ENCODE measurements around the gene NPAS3.
A peak's percentile ranks its signal among the peaks of the same experiment; 100 is the strongest.

NPAS3 gene

DNA sequence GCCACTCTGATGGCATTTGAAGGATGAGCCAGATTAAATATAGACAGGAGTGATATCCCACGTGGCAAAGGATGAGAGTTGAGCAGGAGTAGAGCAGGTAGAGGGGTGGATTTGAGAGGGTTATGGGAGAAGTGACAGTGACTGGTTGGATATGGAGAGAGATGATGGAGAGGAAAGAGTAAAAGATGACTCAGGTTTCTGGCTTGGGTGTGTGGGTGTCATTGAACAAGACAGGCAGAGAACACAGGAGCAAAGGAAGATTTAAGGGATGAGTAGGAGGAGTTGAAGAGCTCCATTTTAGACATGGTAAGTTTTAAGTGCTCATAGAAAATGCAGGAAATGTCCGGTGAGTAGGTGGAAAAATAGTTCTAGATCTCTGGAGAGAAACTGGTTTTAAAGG is 875.3 kb downstream of the NPAS3 start:
- DNase-seq, result no peak

DNA sequence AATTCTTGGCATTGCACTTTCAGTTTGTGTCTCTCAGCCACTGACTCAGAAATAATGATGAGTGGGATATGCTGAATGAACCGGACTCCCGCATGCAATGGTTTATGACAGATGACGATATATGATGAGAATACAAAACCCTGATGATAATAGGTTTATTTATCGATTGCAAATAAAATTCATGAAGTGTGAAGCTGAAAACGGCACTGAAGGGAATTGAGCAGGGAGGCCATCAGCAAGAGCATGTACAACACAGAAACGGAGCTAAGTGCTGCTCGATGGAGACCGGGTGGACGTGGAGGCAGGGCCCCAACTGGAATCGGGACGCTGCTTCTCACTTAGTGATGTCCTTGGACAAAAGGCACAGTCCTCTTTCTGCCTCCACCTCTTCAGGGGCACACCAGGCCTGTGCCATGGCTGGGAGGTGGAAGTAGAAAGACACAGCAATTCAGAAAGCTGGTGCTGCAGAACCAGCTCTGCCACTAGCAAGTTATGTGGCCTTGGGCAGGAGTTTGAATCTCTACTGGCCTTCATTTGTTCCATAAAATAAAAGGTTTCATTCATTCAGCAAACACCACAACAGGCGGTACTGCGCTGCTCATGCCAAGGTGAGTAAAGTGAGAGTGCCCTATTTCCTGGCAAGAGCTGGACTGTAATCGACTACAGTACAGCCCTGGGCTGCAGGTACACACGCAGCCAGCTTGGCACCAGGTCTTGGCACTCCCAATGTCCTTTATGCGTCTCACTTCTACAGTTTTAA is 895.2 kb downstream of the NPAS3 start:
- DNase-seq, result no peak

DNA sequence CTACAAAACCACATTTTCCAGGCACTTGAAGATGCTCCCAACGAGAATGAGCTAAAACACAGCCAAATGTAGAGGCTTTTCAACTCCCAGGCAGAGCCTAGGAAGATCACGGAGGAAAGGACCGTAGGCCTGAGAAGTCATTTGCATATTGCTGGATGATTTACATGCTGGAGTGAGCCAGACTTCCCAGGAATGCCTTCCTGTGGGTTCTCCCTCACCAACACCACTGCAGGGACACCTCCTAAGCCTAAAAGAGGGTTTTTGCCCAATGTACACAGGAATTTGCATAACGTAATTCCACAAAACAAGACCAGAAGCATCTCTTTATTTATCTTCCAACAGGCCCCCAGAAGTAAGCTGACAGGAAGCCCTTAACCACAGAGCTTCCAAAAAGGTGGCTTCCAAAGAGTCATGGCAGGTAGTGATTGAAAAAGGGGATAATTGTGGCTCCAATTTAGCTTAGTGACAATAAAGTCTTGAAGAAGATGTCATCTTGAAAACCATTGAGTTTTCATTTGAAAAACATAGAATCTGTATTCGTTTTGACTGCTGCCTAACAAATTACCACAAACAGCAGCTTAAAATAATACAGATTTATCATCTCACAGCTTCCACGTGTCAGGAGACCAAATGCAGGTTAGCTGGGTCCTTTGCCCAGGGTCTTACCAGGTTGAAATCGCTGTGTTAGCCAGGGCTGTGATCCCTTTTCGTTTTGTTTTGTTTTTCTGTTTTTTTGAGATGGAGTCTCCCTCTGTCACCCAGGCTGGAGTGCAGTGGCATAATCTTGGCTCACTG is 896.0 kb downstream of the NPAS3 start:
- DNase-seq, result peak; percentile 54

DNA sequence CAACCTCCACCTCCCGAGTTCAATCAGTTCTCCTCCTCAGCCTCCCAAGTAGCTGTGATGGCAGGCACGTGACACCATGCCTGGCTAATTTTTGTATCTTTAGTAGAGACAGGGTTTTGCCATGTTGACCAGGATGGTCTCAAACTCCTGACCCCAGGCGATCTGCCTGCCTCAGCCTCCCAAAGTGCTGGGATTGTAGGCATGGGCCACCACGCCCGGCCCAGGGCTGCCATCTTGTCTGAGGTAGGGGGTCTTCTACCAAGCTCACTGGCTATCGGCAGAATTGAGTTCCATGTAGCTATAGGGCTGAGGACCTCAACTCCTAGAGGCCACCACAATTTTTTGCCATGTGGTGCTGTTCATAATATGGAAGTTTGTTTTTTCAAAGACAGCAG is 896.6 kb downstream of the NPAS3 start:
- DNase-seq, result no peak

DNA sequence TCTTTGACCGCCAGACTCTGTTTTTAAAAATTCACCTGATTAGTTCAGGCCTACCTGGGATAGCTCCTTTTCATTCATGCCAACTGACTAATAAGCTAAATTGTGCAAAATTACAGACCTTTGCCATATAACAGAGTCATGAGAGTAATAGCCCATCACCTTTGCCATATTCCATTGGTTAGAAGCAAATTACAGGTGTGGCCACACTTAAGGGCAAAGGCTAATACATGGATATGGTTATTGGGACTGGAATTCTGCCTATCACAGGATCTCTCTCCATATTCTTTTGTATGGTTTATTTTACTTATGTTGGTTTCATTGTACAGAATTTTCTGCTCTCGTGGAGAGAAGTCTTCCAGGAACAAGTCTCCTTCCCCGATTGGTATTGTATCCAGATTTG is 897.0 kb downstream of the NPAS3 start:
- DNase-seq, result no peak

DNA sequence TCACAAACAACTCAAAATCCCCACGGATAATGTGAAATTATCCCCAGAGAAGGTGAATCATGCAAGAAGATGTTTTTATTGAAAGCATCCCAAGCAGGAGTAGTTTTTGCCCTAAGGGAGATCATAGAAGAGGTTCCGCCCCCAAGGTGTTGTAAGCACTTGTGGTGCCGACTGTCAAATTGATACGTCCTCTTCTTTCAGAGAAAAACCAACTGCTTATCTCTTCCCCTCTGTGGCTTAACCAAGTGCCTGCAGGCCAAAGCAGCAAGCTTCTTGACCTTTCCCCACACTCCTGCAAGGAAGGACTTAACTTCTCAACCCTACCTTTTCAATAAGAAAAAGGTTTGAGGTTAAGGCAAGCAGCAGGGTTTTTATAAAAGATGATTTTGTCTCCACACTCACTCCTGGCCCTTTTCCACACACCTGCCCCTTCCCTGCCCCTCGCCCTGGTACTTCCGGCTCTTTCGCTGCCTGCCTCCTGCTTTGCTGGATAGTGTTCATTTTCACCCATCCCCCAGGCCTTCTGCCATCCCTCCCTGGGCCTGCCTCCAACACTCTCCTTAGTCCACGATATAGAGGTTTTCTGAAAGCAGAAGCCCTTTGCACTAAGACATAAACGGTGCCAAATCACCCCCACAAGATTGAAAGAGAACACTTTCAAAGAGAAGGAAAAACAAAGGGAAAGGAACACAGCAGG is 897.7 kb downstream of the NPAS3 start:
- no peak for DNase-seq

DNA sequence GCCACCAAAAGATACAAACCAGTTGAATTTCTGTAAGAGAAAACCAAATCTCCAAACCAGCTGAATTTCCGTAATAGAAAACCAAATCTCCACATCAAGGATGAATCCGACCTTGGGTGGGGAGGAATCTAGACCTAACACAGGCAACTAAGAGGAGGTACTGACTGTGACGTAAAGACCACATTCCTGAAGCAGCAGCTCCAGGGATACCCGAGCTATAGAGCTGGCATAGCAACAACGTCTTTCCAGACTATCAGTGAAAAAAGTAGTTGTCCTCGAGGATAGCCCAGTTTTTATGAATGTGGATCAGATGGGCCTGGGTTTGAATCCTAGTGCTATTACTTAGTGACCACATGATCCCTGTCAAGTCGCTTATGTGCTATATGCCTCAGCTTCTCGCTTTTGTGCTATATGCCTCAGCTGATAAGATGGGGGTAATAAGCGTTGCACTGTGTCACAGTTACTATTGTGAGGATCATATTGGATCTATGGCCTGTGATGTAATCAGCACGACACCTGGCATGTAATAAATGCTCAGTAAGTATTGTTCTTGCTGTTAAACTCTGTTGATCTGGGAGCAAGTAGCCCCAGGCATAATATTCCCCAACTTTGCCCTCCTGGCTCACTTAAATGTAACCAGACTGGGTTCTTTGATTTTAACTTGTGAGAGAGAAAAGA is 898.4 kb downstream of the NPAS3 start:
- no peak for DNase-seq

DNA sequence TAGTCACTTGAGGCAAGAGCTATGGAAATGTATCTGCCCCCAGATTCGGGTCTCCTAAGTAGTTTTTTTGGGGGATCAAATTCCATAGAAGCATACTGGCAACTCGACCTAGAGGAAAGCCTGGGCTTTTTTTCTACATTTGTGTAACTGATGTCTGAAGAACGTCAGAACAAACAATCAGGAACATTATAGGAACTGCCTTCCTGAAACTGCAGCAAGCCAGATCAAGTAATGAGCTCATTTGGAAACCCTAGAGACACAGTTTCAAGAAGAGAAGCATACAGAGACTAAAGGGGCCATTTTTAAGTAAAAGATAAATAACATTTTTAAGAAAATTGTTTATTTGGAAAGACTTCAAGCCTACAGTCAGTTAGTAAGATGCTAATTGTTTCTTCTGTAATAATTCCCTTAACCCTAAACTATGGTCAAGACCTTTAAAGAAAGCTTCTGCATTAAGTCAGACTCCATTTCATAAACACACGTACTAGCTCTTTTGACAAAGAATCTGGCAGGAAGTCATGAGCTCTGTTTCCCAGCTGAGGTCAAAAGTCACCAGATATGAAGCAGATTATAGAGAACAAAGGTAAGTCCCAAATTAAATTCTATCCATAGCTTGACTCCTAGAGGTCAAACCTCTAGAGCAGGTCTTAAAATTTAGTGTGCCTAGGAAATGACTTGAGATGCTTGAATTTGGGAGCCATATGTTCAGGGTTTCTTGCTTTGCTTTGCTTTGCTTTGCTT is 899.4 kb downstream of the NPAS3 start:
- no peak for DNase-seq

DNA sequence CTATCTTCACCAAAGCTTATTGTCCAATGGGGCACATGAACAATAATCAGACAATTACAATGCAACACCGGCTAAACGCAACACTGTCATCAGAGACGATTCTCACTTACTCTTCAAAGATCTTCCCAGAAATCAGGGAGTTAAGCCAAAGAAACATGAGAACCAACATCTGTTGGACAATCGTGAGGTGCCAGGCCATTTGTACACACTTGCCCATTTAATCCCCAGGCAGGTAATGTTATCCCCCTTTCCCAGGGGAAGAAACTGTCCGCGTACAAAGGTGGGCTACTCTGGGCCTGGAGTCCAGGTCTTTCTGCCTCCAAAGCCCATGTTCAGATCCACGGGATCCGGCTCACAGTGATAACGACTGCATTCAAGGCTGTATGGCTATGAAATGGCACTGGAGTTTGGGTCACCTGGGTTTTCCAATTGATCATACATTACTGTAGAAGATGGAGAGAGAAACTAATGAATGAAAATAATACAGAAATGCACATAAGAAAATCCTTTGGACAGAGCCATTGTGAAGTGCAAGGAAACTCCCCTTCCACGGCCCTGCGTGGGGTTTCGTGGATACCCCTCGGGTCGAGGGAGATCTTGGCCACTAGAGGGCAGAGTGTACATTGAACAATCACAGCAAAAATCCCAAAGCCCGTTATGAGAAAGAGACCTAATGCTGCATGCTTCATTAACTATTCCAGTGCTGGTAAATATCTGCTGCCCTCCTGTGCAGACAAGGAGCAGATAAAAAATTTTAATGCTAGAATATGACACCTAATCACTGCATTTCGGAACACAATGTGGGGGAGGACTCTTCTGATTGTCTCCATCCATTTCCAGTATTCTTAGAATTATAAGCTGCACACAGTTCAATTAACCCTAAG is 900.8 kb downstream of the NPAS3 start:
- DNase-seq, result peak; percentile 17

DNA sequence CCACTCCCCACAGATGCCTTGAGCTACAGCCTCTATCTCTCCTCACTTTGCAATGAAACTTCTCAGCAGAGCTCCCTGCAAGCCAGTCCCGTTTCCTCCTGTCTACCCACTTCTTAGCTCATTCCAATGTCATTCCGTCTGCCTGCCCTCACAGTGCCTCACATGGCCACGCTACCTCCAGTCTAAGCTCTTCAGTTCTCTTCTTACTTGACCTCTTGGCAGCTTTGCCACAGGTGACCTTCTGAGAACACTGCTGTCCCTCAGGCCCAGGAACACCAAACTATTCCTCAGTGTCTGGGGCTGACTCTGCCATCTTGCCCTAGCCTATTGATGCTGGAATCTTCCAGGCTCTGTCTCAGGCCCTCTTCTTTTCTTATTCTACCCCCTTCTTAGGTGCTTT is 902.1 kb downstream of the NPAS3 start:
- no peak for DNase-seq

DNA sequence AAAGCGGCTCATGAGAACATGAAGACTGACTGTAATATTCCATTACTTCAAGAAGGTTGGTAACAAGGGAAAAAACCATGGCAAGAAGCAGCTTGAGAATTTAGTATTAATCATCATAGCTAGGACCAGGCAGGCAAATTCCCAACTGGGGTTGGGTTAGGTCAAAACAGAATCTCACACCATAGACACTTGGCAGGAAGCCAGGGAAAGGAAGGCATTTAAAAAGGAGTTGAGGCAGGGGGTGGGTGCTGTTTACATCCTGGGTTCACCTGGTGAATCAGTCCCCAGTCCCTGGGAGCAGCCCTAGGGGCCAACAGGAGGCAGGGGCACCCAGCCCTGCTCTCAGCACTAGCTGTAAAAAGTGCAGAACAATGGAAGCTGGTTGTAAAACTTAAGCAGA is 903.6 kb downstream of the NPAS3 start:
- DNase-seq, result no peak

DNA sequence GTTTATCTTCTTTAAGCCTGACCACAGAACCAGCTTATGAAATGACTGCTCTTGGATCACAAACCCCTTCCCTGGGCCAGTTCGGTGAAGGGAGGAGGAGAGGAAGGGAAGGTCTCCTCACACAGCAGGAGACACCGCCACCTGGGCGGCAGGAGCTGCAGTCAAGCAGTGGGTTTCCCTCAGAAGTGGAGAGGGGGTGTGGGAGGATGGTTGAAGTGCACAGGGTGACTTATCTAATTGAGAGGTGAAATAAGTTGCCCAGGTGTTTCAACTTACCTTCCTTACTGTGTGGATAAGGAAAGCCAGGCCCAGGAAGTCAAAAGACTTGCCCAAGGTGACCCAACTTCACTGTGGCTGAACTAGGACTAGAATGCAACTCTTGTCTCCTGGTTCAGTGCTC is 905.4 kb downstream of the NPAS3 start:
- DNase-seq, result no peak

DNA sequence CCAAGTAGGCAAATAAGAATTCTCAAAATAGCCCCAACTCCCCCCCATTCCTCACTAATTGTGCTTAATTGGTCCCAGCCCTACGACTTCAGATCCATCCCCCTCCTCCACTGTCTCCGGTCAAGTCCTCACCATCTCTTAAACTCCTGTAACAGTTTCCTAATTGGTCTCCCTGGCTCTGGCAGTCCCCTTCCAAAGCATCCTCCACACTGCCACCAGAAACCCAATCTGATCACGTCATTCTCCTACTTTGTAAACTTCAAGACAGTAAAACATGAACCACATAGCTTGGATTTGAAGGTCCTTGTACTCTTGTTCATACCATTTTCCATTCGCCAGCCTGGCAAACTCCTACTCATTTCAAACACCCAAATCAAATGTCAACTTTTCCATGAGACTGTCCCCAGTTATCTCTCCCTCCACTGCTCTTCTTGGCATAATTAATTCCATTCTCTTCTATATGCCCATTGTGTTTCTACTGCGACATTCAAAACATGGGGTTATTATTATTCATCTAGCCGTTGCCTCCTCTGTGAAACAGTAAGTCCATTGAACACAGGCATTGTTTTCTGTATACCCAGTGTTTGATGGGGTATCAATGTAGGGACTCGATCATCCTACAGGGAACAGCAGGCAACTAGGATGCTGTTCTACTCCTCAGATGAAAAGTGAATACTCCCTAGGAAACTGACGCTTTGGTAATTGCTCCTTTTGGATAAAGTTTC is 907.6 kb downstream of the NPAS3 start:
- DNase-seq, result no peak

DNA sequence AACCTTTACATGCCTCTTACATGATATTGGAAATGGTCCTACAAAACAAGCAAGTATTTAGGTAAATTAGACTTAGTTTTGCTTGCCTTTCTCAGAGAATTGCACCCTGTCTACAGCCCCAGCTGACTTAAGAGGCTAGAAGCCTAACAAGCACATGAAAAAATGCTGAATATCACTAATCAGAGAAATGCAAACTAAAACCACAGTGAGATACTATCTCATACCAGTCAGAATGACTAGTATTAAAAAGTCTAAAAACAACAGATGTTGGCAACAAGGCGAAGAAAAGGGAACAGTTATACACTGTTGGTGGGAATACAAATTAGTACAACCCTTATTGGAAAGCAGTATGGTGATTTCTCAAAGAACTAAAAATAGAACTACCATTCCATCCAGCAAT is 908.4 kb downstream of the NPAS3 start:
- no peak for DNase-seq

DNA sequence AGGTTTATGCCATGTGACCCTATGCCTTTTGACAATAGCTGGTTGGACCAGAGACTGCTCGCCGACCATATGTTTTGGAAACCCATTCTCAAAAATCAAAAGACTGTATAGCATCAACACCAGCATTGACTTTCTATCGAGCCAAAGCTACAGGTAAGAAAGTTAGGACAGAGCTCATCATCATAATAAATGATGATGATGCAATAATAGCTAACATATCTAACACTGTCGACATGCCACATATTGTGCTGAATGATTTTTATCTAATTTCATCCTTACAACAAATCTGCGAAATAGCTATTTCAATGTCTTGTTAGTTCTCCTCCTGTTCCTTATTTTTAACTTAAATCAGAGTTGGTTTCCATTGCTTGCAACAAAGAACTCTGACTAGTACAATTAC is 909.3 kb downstream of the NPAS3 start:
- no peak for DNase-seq

DNA sequence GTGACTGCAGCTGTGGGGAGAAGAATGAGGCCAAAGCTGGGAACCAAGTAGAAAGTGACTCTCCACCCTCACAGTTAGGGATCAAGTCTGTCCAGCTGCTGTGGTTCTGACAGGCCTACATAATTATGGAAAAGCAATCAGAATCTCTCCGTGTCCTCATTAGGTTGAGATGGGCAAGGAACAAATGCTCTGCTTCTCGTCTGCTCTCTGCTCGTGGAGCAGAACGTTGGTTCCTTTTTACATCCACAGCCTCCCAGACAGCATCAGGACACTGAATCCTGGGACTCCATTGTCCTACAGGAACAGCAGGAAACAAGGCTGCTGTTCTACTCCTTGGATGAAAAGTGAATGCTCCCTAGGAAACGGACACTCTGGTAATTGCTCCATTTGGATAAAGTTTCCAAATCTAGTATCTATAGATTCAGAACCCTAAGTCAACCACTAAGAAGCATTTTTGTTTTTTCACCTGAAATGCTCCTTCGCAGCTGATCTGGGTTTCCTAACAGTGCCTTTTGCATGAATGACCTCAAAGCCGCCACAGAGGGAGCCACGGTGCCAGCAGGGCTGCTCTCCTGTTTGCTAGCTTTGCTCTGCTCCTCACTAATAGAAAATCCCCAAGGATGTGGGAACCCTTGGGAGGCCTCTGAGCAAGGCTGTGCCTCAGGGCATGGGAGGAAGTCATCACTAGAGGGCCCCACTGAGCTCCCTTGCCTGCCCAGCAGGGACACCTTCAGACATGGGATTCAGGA is 910.2 kb downstream of the NPAS3 start:
- peak; percentile 11 for DNase-seq

DNA sequence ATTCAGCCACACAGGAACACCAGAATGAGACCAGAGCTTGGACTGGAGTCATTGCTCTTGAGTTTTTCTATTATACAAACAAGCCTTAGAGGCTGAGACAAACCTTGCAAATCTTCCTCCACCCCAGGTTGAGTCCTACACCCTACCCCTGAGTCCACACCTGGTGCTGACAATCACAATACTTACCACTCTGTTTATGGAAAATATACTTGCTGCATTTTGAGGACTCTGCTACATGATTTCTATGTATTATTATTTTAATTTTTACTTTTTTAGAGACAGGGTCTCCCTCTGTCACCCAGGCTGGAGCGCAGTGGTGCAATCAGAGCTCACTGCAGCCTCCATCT is 910.7 kb downstream of the NPAS3 start:
- no peak for DNase-seq

DNA sequence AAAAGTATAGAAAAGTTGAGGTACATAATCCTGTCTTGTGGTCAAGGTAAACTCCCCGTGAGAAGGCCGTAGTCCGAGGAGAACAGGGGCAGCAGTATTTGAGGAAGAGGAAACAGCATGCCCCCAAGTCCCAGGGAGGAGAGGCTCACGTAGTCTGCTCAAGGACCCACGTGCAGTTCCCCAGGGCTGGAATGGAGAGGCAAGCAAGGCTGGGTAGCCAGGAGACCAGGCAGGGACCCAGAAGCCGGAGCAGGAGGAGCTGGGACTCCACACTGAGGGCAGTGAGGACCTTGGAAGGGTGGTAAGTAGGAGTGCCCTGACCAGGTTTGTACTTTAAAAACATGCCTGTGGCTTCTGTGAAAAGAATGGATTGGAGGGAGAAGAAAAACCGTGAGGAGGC is 912.1 kb downstream of the NPAS3 start:
- DNase-seq, result no peak

DNA sequence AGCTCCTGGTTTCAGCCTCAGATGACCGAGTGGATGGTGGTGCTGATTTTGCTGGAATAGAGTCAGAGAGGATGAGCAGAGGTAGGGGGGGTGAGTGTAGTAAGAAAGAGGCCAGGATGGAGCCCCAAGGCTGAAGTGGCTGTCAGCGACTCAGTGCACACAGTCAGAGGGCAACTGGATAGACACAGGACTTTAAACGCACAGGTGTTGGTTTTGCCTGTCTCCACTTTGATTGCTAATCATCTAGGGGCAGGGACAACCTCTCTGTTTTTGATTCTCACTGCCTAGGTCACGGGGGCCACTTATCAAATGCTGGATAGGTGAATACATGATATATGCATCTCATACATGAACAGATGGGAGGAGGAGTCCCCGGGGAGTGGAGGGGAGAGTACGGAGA is 912.7 kb downstream of the NPAS3 start:
- DNase-seq, result no peak

DNA sequence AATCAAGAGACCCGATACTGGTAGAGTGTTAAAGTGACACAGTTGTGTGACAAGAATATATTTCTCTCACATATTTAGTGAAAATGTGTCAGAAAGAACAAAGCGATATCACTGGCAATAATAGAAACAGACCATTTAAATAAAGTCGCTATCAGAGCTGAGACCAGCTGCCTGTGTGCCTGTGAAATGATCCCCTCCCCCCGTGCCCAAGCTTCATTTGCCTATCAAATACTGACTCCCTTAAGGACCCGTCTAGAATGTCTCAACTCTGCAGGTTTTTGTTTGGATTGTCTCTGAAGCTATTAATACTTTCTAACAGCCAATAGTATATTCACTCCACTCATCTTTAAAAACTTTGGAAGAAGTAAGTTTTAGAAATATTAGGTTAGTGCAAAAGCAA is 913.3 kb downstream of the NPAS3 start:
- DNase-seq, result no peak

Measured in NCI-H1048 (cell line).